Trophoblast cell (in vitro differentiated cells and primary cell): ENCODE data around the gene HOXA6.

ENCODE experiments used
- DNase-seq, 2 donors: peaks; one replicate each; pipeline ENCODE4 v3.0.0-alpha.2; 2016
- H2AFZ ChIP-seq: 2 replicates; pipeline ENCODE4 v1.6.1; 2013; ENCODE audit warnings: low read length, moderate library complexity, mild to moderate bottlenecking; ENCODE audit not compliant: insufficient read depth, poor library complexity
- H2AK5ac ChIP-seq: 2 replicates; pipeline ENCODE4 v1.6.1; 2013; ENCODE audit warnings: mild to moderate bottlenecking, low read length
- H2BK120ac ChIP-seq: 2 replicates; pipeline ENCODE4 v1.6.1; 2013; ENCODE audit warnings: low read length, mild to moderate bottlenecking, moderate library complexity; ENCODE audit not compliant: insufficient read depth, poor library complexity
- H2BK12ac ChIP-seq: 2 replicates; pipeline ENCODE4 v1.6.1; 2013; ENCODE audit warnings: mild to moderate bottlenecking, low read length, moderate library complexity
- H2BK5ac ChIP-seq: 2 replicates; pipeline ENCODE4 v1.6.1; 2013; ENCODE audit warnings: low read length, low read depth, moderate library complexity, mild to moderate bottlenecking; ENCODE audit not compliant: poor library complexity
- H3K14ac ChIP-seq: 2 replicates; pipeline ENCODE4 v1.6.1; 2013; ENCODE audit warnings: mild to moderate bottlenecking, low read length
- H3K18ac ChIP-seq: 2 replicates; pipeline ENCODE4 v1.6.1; 2013; ENCODE audit warnings: mild to moderate bottlenecking, low read length
- H3K23ac ChIP-seq: 2 replicates; pipeline ENCODE4 v1.6.1; 2013; ENCODE audit warnings: low read length
- H3K27ac ChIP-seq: 2 replicates; pipeline ENCODE4 v1.5.1; 2013; ENCODE audit warnings: low read depth, mild to moderate bottlenecking, inconsistent platforms, low read length, moderate library complexity
- H3K27me3 ChIP-seq: 2 replicates; pipeline ENCODE4 v1.6.1; 2013; ENCODE audit warnings: inconsistent platforms, mild to moderate bottlenecking, low read length, moderate library complexity; ENCODE audit not compliant: insufficient read depth
- H3K36me3 ChIP-seq, 2 experiments: 1 replicate in 1 of 2; 2 replicates in 1 of 2; pipeline ENCODE4 v1.6.1; 2013; ENCODE audit warnings: low read length in 2 of 2, mild to moderate bottlenecking in 2 of 2, moderate library complexity in 1 of 2; ENCODE audit not compliant: insufficient read depth in 2 of 2, control insufficient read depth in 1 of 2
- H3K4ac ChIP-seq: 2 replicates; pipeline ENCODE4 v1.6.1; 2013; ENCODE audit warnings: low read depth, mild to moderate bottlenecking, low read length, moderate library complexity
- H3K4me1 ChIP-seq, 2 experiments: 1 replicate in 1 of 2; 2 replicates in 1 of 2; pipeline ENCODE4 v1.6.1; 2013; ENCODE audit warnings: low read length in 2 of 2, mild to moderate bottlenecking in 2 of 2, moderate library complexity in 1 of 2; ENCODE audit not compliant: insufficient read depth in 2 of 2, control insufficient read depth in 1 of 2
- H3K4me2 ChIP-seq: 2 replicates; pipeline ENCODE4 v1.6.1; 2013; ENCODE audit warnings: inconsistent platforms, mild to moderate bottlenecking, low read length, moderate library complexity
- H3K4me3 ChIP-seq: 2 replicates; pipeline ENCODE4 v1.5.1; 2013; ENCODE audit warnings: mild to moderate bottlenecking, low read depth, low read length, inconsistent platforms
- H3K79me1 ChIP-seq: one replicate; pipeline ENCODE4 v1.6.1; 2013; ENCODE audit warnings: low read length
- H3K79me2 ChIP-seq: 2 replicates; pipeline ENCODE4 v1.6.1; 2013; ENCODE audit warnings: low read length, mild to moderate bottlenecking; ENCODE audit not compliant: control insufficient read depth, insufficient read depth, poor library complexity
- H3K9ac ChIP-seq: 2 replicates; pipeline ENCODE4 v1.6.1; 2013; ENCODE audit warnings: mild to moderate bottlenecking, low read length
- H3K9me3 ChIP-seq: 2 replicates; pipeline ENCODE4 v1.6.1; 2013; ENCODE audit warnings: low read depth, mild to moderate bottlenecking, control low read depth, inconsistent platforms, low read length; ENCODE audit not compliant: insufficient read depth
- H4K12ac ChIP-seq: 2 replicates; pipeline ENCODE4 v1.6.1; 2013; ENCODE audit warnings: low read depth, mild to moderate bottlenecking, low read length, moderate library complexity
- H4K8ac ChIP-seq: 2 replicates; pipeline ENCODE4 v1.6.1; 2013; ENCODE audit warnings: low read depth, mild to moderate bottlenecking, low read length, moderate library complexity
- H4K91ac ChIP-seq: one replicate; pipeline ENCODE4 v1.6.1; 2013; ENCODE audit warnings: low read depth, mild to moderate bottlenecking, low read length, moderate library complexity
- WGBS: extraction: QIAGEN DNeasy Blood & Tissue Kit; methylation state at CpG from one replicate; pipeline ENCODE4 v1.1.7; 2013; ENCODE audit warnings: missing lambda C conversion rate; ENCODE audit not compliant: insufficient read length, insufficient coverage; ENCODE audit errors: extremely low coverage; 5-methylcytosine and 5-hydroxymethylcytosine counted together

The HOXA6 gene

DNA sequence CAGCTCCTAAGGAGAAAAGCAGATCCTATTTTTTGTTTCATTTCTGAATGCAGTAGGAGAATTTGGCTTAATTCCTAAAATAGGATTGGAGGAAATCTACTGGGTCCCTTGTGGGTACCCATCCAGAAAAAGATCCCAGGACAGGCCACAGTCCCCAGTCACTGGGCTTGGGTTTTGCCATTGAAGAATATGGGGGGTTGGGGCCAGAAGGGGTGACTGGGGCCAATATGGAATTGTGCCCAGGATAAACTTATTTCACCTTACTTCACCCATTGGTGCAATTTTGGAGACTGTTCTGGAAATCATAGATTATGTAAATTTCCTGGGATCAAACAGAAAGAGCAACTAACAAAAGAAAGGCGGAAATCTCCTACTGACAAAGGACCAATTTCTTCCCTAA lies 9.1 kb downstream of the HOXA6 start:
- no peak overlapping the region for H3K27ac ChIP-seq
- H3K4me2 ChIP-seq = no peak overlapping the region
- H3K4me3 ChIP-seq = no peak overlapping the region
- no peak overlapping the region for H2AK5ac ChIP-seq
- H3K9ac ChIP-seq = no peak overlapping the region
- no peak overlapping the region for H2BK5ac ChIP-seq
- no peak for DNase-seq
- no peak overlapping the region for H4K8ac ChIP-seq
- H3K4ac ChIP-seq = no peak overlapping the region
- H3K23ac ChIP-seq = no peak overlapping the region
- H4K91ac ChIP-seq = no peak overlapping the region
- H2BK12ac ChIP-seq = no peak overlapping the region
- no peaks in the 10 kb centered on the region for H3K79me1 ChIP-seq
- no peak overlapping the region for H2AFZ ChIP-seq
- H4K12ac ChIP-seq = no peak overlapping the region
- H3K79me2 ChIP-seq = no peaks in the 10 kb centered on the region
- no peaks in the 10 kb centered on the region for H3K36me3 ChIP-seq
- H3K27me3 ChIP-seq = peaks cover 83% of the 10 kb centered on the region
- H3K9me3 ChIP-seq = peaks cover 2% of the 10 kb centered on the region
- H3K18ac ChIP-seq = no peak overlapping the region
- H3K4me1 ChIP-seq = peaks cover 3 to 7% of the 10 kb centered on the region in 2 experiments
- no peak overlapping the region for H2BK120ac ChIP-seq
- no CpG with 5 or more reads among the region's 1 CpG for WGBS
- H3K14ac ChIP-seq = no peak overlapping the region

DNA sequence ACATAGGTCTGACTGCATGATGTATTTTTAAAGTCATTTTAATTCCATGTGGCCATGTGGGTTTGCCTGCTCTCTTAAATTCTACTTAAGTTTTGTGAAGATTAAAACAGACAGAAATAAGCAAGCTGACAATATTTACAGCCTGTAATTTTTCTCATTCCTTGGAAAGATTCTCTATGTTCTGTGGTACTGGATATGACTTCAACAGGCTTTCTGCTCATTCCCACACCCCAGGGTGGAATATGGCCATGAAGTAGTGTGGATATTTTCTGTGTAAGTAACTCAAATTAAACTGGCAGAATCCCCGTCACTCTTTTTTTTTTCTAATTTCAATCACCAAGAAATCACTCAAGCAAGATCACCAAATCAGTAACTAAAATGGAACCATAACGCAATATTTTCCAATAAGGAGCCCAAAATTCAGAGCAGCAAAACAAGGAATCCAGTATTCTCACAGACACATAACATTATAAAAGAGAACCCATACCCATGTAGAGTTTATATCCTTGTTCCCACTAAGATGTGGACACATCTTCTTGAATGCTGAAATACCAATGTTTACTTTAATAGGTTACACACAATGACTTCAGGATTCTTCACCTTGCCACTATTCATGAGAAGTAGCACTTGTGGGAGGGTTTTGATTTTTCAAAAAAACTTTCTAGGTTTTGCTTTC lies 9.8 kb downstream of the HOXA6 start:
- H4K91ac ChIP-seq = no peak overlapping the region
- H3K9me3 ChIP-seq = no peaks in the 10 kb centered on the region
- H2BK5ac ChIP-seq = no peak overlapping the region
- DNase-seq = no peak
- no peak overlapping the region for H2AK5ac ChIP-seq
- no peak overlapping the region for H3K23ac ChIP-seq
- peaks cover 0 to under 1% of the 10 kb centered on the region in 2 experiments for H3K4me1 ChIP-seq
- H2BK120ac ChIP-seq = no peak overlapping the region
- H4K8ac ChIP-seq = no peak overlapping the region
- H3K79me2 ChIP-seq = no peaks in the 10 kb centered on the region
- no CpG with 5 or more reads among the region's 2 CpGs for WGBS
- H3K4ac ChIP-seq = no peak overlapping the region
- no peaks in the 10 kb centered on the region for H3K79me1 ChIP-seq
- no peak overlapping the region for H3K4me3 ChIP-seq
- H3K9ac ChIP-seq = no peak overlapping the region
- no peak overlapping the region for H3K27ac ChIP-seq
- H3K4me2 ChIP-seq = no peak overlapping the region
- H2BK12ac ChIP-seq = no peak overlapping the region
- H2AFZ ChIP-seq = no peak overlapping the region
- no peaks in the 10 kb centered on the region for H3K36me3 ChIP-seq
- H3K14ac ChIP-seq = no peak overlapping the region
- H3K27me3 ChIP-seq = peaks cover 79% of the 10 kb centered on the region
- no peak overlapping the region for H3K18ac ChIP-seq
- H4K12ac ChIP-seq = no peak overlapping the region

DNA sequence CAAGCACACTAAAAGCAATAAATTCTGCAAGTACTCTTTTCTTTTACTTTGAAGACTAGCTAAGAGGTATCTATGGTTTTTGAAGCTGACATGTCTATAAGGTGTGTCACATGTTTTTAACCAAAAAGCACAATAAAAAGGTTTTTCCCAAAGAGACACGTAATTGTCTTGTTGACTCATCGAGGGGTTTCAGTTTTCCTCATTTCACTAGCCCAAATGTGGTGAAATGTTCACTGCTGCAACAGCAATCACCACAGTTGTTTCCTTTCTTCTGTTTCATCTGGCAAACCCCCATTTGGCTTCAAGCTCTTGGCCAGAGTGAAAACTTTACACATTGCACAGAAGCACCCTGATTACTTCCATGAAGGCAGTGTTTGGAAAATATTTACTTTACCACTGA lies 13.2 kb downstream of the HOXA6 start:
- Histone ChIP-seq H4K91ac (no peak overlapping the region), H3K27ac (no peak overlapping the region), H3K9me3 (peaks cover 11% of the 10 kb centered on the region), H2BK120ac (no peak overlapping the region), H3K18ac (no peak overlapping the region), H3K4me3 (no peak overlapping the region), H4K8ac (no peak overlapping the region), H3K36me3 (no peaks in the 10 kb centered on the region), H2BK12ac (no peak overlapping the region), H3K23ac (no peak overlapping the region), H2AK5ac (no peak overlapping the region), H3K79me1 (no peaks in the 10 kb centered on the region), H3K9ac (no peak overlapping the region), H3K27me3 (peaks cover 71% of the 10 kb centered on the region), H3K4me2 (no peak overlapping the region), H4K12ac (no peak overlapping the region), H2AFZ (no peak overlapping the region), H3K79me2 (no peaks in the 10 kb centered on the region), H2BK5ac (no peak overlapping the region), H3K14ac (no peak overlapping the region), H3K4me1 (peaks cover 8 to 10% of the 10 kb centered on the region in 2 experiments), H3K4ac (no peak overlapping the region)
- DNase-seq = peak in 1 of 2 donors; percentile 19
- WGBS = no CpG with 5 or more reads among the region's 2 CpGs

DNA sequence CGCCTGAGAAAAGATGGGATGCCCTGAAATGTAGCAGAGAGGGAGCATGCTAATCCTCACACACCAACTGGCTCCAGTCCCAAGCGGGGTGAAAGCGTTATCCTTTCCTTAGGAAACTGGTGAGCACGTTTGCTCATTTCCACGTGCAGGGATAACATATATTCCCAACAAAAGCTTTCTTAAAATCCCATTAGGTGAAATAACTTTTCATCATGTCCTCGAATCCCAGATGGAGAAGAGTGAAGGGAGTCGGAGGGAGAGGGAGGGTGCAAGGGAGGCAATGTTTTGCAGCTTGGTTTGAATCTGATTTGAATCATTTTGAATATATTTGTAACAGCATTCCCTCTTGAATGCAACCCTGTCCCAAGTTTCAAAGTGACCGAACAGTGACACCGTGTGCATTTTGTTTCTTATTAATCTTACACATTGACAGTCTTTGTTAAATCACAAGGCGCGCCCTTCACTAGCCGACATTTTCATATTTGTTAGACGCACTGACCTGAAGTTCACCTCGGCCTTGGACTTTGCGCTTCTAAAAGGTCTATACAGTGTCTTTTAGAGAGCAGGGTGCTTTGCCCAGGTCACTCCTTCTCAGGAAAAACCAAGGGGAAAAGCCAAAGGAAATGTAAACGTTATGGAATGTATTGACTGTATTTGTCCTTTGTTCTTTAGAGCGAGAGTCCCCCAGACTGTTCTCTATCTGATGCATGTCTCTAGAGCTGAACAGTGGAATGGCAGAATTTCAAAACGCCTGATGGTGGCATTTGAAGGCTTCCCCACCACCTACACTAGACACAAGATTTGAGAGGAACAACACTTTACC lies 14.0 kb downstream of the HOXA6 start:
- H2BK5ac ChIP-seq = no peak overlapping the region
- H4K12ac ChIP-seq = no peak overlapping the region
- no peak overlapping the region for H4K8ac ChIP-seq
- DNase-seq = no peak
- H3K14ac ChIP-seq = no peak overlapping the region
- no peak overlapping the region for H3K23ac ChIP-seq
- H3K79me1 ChIP-seq = no peaks in the 10 kb centered on the region
- no peak overlapping the region for H3K4me2 ChIP-seq
- WGBS = no CpG with 5 or more reads among the region's 18 CpGs
- no peak overlapping the region for H3K4ac ChIP-seq
- no peak overlapping the region for H3K9ac ChIP-seq
- no peak overlapping the region for H3K18ac ChIP-seq
- no peak overlapping the region for H4K91ac ChIP-seq
- H2AK5ac ChIP-seq = no peak overlapping the region
- no peak overlapping the region for H3K4me3 ChIP-seq
- H2BK12ac ChIP-seq = no peak overlapping the region
- H3K9me3 ChIP-seq = peaks cover 14% of the 10 kb centered on the region
- H3K36me3 ChIP-seq = no peaks in the 10 kb centered on the region
- peaks cover 71% of the 10 kb centered on the region for H3K27me3 ChIP-seq
- H3K4me1 ChIP-seq = peaks cover 8 to 10% of the 10 kb centered on the region in 2 experiments
- H2BK120ac ChIP-seq = no peak overlapping the region
- no peaks in the 10 kb centered on the region for H3K79me2 ChIP-seq
- H3K27ac ChIP-seq = no peak overlapping the region
- H2AFZ ChIP-seq = no peak overlapping the region
